Right kidney (tissue), 9 donors: ENCODE measurements around the gene TRIM39.
"Not testable (repeated sequence)": the region's sequence is repeated elsewhere in the genome, so short reads cannot be mapped to it uniquely, and the experiment has no call there.

ENCODE experiments used
- DNase-seq: peaks from one replicate; pipeline ENCODE4 v3.0.0-alpha.2; 2016
- long read RNA-seq, 8 donors: transcript quantifications; one replicate each; lab custom pipeline, GENCODE V29; 2026

Gene TRIM39
- long read RNA-seq, donor 1, partial matches to known transcripts, result 0 of 2 reads
- long read RNA-seq, donor 1, other reads (novel, unspliced or antisense), result 0 of 2 reads
- long read RNA-seq, donor 2, result 0 reads
- long read RNA-seq, donor 3, result 0 reads
- long read RNA-seq, donor 4, partial matches to known transcripts, result 0 of 2 reads
- long read RNA-seq, donor 4, other reads (novel, unspliced or antisense), result 0 of 2 reads
- long read RNA-seq, donor 5, result 0 reads
- long read RNA-seq, donor 6, partial matches to known transcripts, result 5 of 5 reads
- long read RNA-seq, donor 6, other reads (novel, unspliced or antisense), result 0 of 5 reads
- long read RNA-seq, donor 7, partial matches to known transcripts, result 0 of 2 reads
- long read RNA-seq, donor 7, other reads (novel, unspliced or antisense), result 0 of 2 reads
- long read RNA-seq, donor 8, result 0 reads

DNA sequence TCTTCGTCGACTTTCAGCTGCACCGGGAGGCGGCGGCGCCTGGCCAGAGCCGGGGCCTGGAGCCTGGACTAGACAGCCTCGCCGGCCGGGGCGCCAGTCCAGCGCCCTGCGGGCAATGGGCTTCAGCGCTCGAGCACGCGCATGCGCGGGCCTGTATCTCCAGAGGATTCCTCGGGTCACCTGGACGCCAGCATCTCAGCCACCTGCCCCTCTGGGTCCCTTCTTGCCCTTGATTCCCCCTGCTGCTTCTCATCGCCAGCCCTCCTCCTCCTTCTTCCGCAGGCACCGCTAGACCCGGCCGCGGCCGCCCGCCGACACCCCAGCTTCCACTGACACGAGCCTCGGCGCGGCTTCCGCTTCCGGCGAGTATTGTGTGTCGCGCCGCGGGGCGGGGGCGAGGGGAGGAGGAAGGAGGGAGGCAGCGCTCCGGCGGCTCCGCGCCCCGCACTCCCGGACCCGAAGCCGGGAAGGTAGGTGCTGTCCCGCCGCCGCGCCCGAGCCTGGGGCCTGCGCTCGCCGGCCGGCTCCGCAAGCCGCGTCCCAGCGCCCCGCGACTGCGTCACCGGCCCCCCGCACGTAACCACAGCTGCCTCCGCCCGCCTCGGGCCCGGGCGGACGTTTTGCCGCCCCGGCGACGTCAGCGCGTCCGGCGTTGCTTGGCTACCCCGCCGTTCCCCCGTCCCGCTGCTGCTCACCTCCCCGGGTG lies at the start of gene TRIM39:
TRIM39 (plus strand) TSS at position 402 of the 706 bp plus-strand sequence. CDS start 2,391 bp downstream, outside the sequence.
- peak; percentile 100 for DNase-seq

DNA sequence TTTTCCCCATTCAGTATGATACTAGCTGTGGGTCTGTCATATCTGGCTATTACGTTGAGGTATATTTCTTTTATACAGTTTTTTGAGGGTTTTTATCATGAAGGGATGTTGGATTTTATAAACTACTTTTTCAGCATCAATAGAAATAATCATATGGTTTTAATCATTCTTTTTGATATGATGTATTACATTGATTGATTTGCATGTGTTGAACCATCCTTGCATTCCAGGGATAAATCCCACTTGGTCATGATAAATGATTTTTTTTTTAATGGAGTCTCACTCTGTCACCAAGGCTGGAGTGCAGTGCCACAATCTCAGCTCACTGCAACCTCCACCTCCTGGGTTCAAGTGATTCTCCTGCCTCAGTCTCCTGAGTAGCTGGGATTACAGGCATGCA lies 45.7 kb upstream of the TRIM39 start:
- not testable (repeated sequence) for DNase-seq

DNA sequence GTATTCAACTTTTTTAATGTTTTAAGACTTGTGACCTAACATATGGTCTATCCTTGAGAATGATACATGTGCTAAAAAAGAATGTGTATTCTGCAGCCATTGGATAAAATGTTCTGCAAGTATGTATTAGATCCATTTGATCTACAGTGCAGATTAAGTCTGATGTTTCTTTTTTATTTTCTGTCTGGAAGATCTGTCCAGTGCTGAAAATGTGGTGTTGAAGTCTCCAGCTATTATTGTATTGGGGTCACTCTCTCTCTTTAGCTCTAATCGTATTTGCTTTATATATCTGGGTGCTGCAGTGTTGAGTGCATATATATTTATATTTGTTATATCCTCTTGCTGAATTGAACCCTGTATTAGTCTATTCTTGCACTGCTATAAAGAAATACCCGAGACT lies 44.2 kb upstream of the TRIM39 start:
- DNase-seq, result no peak

DNA sequence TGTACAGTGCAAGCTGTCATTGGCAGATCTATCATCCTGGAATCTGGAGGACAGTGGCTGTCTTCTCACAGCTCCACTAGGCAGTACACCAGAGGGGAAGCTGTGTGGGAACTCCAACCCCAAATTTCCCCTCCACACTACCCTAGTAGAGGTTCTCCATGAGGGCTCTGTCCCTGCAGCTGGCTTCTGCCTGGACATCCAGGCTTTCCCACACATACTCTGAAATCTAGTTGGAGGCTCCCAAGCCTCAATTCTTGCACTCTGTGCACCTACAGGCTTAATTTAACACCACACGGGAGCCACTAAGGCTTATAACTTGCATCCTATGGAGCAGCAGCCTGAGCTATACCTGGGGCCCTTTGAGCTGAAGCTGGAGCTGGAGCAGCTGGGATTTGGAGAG lies 43.0 kb upstream of the TRIM39 start:
- DNase-seq, result no peak

DNA sequence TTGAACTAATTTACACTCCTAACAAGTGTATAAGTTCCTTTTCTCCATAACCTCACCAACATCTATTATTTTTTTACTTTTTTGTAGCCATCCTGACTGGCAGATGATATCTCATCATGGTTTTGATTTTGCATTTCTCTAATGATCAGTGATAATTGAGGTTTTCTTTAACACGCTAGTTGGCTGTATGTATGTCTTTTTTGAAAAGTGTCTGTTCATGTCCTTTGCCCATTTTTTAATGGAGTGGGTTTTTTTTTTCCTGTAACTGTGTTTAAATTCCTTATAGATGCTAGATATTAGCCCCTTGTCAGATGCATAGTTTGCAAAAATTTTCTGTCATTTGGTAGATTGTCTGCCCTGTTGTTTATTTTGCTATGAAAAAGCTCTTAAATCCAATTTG lies 39.6 kb upstream of the TRIM39 start:
- DNase-seq, result no peak

DNA sequence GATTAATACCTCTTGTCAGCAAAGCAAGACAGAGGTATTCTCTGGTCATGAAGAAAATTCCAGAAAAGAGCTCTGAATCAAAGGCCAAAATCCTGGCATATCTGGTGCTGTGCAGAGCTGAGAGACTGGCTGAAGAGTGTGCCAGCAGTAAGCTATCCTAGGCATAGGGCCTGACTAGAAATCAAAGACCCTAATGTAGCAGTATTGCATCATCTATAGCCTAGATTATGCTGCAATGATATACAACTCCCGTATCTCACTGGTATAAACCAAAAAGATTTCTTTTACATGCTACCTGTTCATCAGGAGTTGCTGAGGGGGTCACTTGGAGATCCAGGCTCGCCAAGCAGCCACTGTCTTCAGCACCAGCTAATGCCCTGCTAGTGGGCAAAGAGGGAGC lies 30.9 kb upstream of the TRIM39 start:
- no peak for DNase-seq

DNA sequence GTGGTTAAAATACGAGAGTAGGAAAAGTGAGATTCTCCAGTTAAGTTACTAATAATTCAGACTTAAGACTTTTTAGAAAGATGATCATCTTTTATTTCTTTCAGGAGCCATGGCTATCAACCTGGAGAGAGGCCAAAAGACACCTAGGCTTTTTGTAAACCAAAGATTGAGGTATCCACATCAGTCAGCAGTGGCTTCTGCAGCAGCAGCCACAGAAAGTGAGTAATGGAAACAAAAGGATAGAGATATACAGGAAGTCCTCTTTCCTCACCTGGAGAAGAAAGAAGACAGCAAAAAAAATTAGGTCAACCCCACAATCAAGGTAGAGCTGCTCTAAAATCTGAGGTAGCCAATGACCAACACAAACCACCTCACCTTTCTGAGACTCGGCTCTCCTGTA lies 22.7 kb upstream of the TRIM39 start:
- no peak for DNase-seq

DNA sequence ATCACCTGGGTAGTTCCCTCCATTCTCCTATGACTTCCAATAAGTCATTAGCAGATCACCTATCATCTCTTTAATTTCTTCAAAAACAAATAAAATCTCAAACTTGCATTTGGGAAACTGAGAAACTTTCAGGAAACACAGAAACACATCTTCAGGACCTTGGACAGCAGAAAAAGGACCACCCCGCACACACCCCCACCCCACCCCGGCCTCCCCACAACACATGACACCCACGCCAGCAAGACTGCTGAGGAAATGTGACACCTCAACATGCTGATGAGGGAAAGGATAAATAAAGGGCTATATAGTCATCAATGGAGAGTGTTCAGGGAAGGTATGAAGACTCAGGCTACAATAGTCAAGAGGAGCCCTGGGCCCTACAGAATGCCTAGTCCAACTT lies 15.6 kb upstream of the TRIM39 start:
- no peak for DNase-seq

DNA sequence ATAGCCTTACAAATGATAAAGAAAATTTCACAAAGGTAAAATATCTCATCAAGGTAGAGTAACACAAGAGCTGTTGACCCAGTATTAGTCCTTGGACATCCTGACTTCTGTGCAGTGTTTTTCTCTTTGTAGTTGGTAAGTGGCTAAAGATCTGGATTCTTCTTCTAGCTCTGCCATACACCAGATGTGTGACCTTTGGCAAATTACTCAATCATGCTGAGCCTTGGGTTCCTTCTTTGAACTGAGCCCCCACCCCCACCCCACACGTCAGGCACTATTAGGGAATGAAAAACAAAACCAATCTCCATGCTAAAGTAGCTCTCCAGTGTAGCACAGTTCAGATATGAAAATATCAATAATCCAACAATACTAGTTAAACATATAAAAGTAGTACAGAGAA lies 15.1 kb upstream of the TRIM39 start:
- no peak for DNase-seq

DNA sequence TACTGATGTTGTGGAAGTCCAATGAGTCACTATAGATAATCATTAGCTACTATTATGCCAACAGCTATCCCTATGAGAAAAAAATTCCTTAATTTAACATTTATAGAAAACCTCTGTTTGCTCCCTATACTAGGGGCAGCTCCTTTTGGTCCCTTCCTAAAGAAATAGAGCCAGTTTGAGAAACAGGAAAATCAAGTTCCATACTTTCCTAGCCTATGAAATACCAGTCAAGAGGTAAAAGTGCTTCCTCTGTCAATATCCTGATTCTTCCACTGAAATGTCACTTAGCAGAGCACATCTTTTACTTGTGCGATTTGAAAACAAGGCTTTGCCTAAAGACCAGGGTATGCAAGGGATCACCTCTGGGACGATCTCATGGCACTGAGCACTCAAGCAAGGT lies 14.5 kb upstream of the TRIM39 start:
- DNase-seq, result no peak

DNA sequence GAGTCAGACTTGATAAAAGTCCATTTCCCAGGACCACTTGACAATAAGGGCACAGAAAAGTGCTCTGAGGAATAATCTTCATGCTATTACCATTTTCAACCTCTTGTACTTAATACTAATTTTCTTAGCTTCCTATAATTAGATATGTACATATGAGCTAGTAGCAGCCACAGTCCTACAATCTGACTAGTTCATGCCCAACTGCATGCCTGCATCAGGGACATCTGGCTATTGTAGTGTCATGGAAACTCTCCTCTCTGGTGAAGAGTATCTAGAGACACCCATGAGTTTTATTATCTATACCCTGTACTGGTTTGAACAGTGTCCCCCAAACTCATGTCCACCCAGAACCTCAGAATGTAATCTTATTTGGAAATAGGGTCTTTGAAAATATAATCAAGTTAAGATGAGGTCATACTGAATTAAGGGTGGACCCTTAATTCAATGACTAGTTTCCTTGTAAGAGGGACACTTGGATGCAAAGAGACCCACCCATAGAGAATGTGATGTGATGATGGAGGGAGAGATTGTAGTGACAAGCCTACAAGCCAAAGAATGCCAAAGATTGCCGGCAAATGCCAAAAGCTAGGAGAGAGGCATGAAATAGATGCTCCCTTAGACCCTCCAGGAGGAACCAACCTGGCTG lies 13.9 kb upstream of the TRIM39 start:
- no peak for DNase-seq

DNA sequence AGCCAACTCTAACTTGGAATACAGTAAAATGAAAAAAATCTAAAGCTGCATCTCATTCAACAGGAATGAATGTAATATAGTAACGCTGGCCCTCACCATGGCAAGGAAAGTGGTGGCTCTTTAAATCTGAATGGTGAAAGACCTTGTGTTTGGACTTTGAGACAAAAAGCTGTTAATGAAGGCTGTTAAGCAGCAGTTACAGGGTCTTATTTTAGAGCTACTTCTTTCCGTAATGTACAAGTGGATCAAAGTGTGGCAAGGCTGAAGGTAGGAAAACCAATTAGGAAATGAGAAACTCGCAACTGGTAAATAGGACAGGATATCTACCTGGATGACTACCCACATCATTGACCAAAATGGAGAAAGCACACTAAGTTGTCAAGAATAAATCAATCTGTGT lies 11.6 kb upstream of the TRIM39 start:
- no peak for DNase-seq

DNA sequence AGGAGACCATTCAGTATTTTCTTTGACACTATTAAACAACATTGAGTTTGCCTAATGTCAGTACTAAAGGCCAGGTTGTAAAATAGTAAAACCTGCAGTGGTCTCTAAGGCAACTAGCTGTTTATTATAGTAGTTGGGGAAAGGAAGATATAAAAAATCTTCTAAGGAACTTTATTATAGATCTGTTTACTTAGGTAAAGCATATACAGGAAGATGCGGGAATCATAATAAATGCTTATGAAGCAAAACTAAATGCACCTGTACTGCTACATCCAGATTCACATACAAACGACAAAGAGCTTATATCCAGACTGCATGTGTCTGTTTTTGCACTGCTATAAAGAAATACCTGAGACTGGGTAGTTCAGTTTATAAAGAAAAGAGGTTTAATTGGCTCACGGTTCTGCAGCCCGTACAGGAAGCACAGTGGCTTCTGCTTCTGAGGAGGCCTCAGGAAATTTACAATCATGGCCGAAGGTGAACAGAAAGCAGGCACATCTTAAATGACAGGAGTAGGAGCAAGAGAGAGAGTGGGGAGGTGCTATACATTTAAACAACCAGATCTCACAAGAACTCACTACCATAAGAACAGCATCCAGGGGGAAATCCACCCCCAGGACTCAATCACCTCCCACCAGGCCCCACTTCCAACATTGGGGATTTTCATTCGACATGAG lies 8.7 kb upstream of the TRIM39 start:
- DNase-seq, result no peak

DNA sequence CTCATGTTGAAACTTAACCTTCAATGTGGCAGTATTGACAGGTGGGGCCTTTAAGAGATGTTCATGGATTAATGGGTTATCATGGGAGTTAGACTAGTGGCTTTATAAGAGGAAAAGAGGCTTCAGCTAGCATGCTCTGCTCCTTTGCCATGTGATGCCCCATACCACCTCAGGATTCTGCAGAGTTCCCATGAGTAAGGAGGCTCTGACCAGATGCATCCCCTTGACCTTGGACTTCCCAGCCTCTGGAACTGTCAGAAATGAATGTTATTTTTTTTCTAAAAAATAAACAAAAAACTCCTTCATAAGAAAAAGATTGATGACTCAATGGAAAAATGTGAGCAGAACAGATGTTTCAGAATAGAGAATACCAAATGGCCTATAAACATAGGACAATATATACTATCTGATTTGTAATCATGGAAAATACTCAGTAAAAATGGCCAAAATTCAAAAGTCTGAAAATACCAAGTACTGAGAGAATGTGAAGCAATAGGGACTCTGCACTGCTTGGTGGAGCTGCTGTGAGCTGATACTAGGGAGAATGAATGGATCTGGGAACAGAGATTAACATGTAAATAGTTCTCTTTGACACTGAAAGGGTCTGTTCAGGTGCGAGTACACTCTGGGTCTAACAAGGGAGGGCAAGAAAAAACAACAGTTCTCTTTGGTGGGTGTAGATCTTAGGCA lies 7.4 kb upstream of the TRIM39 start:
- DNase-seq, result no peak

DNA sequence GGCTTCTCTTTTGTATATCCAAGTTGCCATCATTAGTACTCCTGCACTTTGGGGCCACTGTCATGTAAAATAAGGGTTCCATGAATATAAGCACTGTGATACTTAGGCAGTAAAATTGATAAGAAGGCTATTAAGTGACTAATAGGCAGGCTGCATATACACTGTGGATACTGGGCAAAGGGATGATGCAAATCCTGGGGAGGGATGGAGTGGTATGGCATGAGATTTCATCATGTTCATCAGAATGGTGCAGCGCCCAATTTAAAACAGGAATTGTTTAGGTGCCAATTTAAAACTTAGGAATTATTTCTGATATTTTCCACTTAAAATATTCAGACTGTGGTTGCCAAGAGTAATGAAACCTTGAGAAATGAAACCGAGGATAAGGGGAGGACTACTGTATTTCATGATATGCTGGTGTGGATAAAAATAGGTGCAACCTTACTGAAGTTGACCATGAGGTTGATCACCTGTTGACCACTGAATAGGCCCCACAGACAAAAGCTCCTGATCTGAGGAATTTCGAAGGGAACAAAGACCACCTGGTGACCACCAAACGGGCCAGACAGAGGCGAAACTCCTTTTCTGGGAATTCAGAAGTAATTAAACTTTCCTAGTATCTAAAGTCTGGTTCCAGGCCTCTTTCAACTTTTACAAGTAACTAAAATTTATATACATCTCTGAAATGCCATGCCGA lies 4.9 kb upstream of the TRIM39 start:
- no peak for DNase-seq

DNA sequence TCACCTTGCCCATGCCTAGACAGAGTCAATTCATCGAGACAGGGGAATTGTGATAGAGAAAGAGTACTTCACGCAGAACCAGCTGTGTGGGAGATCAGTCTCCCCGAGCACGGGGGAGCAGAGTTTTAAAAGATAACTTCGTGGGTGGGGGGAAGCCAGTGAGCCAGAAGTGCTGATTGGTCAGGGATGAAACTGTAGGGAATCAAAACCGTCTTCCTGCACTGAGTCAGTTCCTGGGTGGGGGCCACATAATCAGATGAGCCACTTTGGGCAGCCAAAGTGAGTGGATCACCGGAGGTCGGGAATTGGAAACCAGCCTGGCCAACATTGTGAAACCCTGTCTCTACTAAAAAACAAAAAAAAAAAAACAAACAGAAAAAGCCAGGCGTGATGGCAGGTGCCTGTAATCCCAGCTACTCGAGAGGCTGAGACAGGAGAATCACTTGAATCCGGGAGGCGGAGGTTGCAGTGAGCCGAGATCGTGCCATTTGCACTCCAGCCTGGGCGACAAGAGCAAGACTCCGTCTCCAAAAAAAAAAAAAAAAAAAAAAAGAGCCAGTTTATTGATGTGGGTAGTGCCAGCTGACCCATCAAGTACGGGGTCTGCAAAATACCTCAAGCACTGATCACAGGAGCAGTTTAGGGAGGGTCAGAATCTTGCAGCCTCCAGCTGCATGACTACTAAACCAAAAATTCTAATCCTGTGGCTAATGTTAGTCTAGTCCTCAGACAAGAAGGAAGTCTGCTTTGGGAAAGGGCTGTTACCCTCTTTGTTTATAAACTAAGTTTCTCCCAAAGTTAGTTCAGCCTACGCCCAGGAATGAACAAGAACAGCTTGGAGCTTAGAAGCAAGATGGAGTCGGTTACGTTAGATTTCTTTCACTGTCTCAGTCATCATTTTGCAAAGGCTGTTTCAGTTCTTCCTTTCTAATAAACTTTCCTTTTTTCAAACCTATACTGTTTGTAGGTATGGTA lies 3.9 kb upstream of the TRIM39 start:
- no peak for DNase-seq

DNA sequence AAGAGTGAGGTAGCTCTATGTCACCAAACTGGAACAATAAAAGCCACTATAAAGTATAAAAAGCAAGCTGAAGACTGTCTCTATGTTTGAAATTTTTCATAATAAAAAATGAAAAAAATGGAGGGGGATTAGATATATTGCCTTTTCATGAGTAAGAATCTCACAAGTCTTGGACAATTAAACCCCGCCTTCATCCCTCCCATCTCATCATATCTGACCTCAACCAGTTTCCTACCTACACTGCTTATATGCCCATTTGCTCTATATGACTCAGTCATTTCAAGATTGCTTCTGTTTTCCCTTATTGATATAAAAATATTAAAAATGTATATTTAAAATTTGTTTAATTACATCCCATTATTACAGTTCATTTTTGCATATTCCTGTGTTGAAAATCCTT lies 2.9 kb upstream of the TRIM39 start:
- DNase-seq, result no peak

DNA sequence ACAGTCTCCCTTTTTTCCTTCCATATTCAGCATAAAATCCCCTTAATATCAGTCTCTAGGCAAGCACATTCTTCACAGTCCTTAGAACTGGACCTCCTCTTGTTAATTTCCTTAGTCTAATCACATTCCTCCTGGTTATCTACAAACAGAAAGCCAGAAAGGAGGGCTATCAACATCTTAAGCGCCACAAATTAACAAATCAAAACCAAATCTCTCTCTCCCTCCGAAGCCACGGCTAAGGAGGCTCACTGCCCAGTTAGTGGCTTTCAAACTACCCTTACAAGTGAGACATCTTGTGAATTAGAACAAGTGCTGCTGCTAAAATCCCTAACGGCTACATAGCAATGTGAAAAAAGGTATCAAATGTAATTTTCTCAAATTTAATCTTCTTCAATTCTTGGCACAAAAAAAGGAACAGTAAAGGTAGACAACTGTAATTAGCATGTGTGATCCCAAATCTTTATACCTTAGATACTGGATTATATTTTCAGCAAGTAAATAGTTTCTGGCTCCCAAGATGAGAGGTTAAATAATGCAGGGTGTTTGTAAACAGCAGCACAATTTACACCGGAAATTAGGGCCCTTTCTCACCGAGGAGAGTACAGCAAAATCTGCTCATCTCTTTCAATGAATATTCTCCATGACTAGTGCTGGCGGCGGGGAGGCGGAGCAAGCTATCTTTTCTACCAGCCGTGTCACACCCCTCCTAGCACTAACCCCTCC lies 1.4 kb upstream of the TRIM39 start:
- no peak for DNase-seq

DNA sequence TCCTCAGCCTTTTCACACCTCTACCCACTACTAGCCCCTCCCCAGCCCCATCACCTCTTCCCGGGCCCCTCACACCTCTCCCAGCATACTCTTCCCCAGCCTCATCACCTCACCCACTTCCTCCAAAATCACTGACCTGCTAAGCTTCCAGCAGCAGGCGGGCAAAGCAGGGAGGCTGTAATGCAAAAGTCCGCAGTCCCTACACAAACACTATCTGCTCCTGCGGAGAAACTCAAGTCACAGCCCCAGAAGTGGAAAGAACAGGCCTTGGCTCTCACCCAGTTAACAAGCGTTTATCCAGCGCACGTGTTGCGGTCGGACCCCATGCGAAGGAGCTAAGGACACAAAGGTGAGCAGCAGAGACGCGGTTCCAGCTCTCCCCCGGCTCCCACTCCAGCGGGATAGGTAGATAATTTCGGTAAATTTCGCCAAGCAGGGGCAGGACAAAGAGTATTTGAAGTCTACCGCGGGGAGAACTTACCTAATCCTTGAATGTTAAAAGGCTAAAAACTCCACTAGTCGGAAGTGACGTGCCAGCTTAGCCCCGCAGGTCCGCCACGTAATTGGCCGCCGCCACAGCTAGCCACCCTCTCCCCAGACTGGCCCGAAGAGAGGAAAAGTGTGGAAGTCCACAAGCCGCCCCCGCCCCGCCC lies 728 bp upstream of the TRIM39 start:
- DNase-seq, result no peak
